NCI-H2107 treated with DMSO at 0.1 percent for 48 hours (cell line): Measurements from ENCODE around the gene FAM221B.

Source experiments
- DNase-seq: peaks from one replicate; lab custom pipeline; 2025; ENCODE audit not compliant: unreplicated experiment; lab: John Stamatoyannopoulos, UW

FAM221B gene

GRCh38 chr9:35822926-35823325, 5.6 kb downstream of the FAM221B start:
- no peak for DNase-seq

- DNase-seq = no peak
Measured at GRCh38 chr9:35820076-35820475, 8.5 kb downstream of the FAM221B start.

GRCh38 chr9:35818341-35818740, 10.2 kb downstream of the FAM221B start:
- no peak for DNase-seq

- no peak for DNase-seq
Measured at GRCh38 chr9:35816708-35817107, 11.8 kb downstream of the FAM221B start.

- peak; percentile 99 for DNase-seq
Measured at GRCh38 chr9:35814841-35815543, 13.5 kb downstream of the FAM221B start, which contains the start of gene HINT2. HINT2 (minus strand) TSS chr9:35815042; CDS start chr9:35814979, 63 bp downstream.

- DNase-seq = peak; percentile 42
Measured at GRCh38 chr9:35814106-35814840, 14.3 kb downstream of the FAM221B start.

- peak; percentile 8 for DNase-seq
Measured at GRCh38 chr9:35813434-35814105, 15.0 kb downstream of the FAM221B start.

GRCh38 chr9:35812025-35812602, 16.4 kb downstream of the FAM221B start, which contains the start of gene SPAG8:
SPAG8 (minus strand) TSS chr9:35812262; CDS start chr9:35812147, 115 bp downstream.
- DNase-seq = peak; percentile 95

GRCh38 chr9:35811381-35812024, 17.0 kb downstream of the FAM221B start:
- no peak for DNase-seq

- DNase-seq = no peak
Measured at GRCh38 chr9:35810122-35810521, 18.4 kb downstream of the FAM221B start.

- DNase-seq = no peak
Measured at GRCh38 chr9:35808433-35808832, 20.1 kb downstream of the FAM221B start.

GRCh38 chr9:35806101-35806500, 22.4 kb downstream of the FAM221B start:
- DNase-seq = no peak

- no peak for DNase-seq
Measured at GRCh38 chr9:35801328-35802128, 27.0 kb downstream of the FAM221B start.

GRCh38 chr9:35800530-35800929, 28.0 kb downstream of the FAM221B start:
- no peak for DNase-seq

GRCh38 chr9:35798658-35799374, 29.7 kb downstream of the FAM221B start:
- DNase-seq = no peak

- no peak for DNase-seq
Measured at GRCh38 chr9:35797311-35798109, 31.0 kb downstream of the FAM221B start.

GRCh38 chr9:35795695-35796094, 32.8 kb downstream of the FAM221B start:
- DNase-seq = no peak

GRCh38 chr9:35793461-35793860, 35.1 kb downstream of the FAM221B start:
- DNase-seq = no peak

GRCh38 chr9:35792826-35793225, 35.7 kb downstream of the FAM221B start:
- DNase-seq = no peak
